Hair follicular keratinocyte (primary cell): Measurements from ENCODE around the gene TTC28. TPM values are rescaled to one million over a fixed set of nuclear protein-coding genes. Genes with fewer than 3 reads are reported as not detected.

Source experiments
- total RNA-seq: library from RNA; depleted of rRNA; stranded (reverse); fragments of >200 nt; gene quantifications from 2 replicates; pipeline ENCODE4 v1.2.3, GENCODE V29; 2015

Gene TTC28
- 1.5 and 4.2 TPM in 2 replicates for total RNA-seq

GRCh38 chr22:28679611-28680287 is at the start of gene TTC28:
TTC28 (minus strand) TSS chr22:28679840; CDS start chr22:28679723, 117 bp downstream.

Other genes starting within 250 kb of the TTC28 start
- gene CHEK2, start 62.0 kb upstream of the TTC28 start, total RNA-seq: 11.6 and 33.8 TPM in 2 replicates
- gene HSCB, start 62.2 kb upstream of the TTC28 start, total RNA-seq: 15.0 and 27.7 TPM in 2 replicates
- gene CCDC117, start 92.9 kb upstream of the TTC28 start, total RNA-seq: 8.8 and 11.0 TPM in 2 replicates
- 159 and 222 TPM in 2 replicates for gene XBP1, start 120.7 kb upstream of the TTC28 start, total RNA-seq
- gene ZNRF3, start 203.7 kb upstream of the TTC28 start, total RNA-seq: 5.2 and 8.2 TPM in 2 replicates